Measurements from ENCODE around the gene CSF1.

GRCh38 chr1:109887884-109888283 is 22.8 kb upstream of the CSF1 start:
- TF ChIP-seq, protein P1, sequence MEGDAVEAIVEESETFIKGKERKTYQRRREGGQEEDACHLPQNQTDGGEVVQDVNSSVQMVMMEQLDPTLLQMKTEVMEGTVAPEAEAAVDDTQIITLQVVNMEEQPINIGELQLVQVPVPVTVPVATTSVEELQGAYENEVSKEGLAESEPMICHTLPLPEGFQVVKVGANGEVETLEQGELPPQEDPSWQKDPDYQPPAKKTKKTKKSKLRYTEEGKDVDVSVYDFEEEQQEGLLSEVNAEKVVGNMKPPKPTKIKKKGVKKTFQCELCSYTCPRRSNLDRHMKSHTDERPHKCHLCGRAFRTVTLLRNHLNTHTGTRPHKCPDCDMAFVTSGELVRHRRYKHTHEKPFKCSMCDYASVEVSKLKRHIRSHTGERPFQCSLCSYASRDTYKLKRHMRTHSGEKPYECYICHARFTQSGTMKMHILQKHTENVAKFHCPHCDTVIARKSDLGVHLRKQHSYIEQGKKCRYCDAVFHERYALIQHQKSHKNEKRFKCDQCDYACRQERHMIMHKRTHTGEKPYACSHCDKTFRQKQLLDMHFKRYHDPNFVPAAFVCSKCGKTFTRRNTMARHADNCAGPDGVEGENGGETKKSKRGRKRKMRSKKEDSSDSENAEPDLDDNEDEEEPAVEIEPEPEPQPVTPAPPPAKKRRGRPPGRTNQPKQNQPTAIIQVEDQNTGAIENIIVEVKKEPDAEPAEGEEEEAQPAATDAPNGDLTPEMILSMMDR (conservative IDR thresholded peaks at IDR 0.05; ENCODE audit: low read depth in 2 of 2): no peak
- TF ChIP-seq CREB1 (CRISPR knock-in tag; IDR thresholded peaks at IDR 0.05; ENCODE audit: low read depth) (no peak), EZH2 (IDR thresholded peaks at IDR 0.05; ENCODE audit: low read depth, unreplicated experiment) (no peak), ETS1 (IDR thresholded peaks at IDR 0.05) (no peak), REST (IDR thresholded peaks at IDR 0.05; ENCODE audit: unreplicated experiment) (no peak), ZNF462 (CRISPR knock-in tag; IDR thresholded peaks at IDR 0.05) (no peak), STAT1 (IDR thresholded peaks at IDR 0.05; ENCODE audit: unreplicated experiment) (no peak), POLR2AphosphoS5 (IDR thresholded peaks at IDR 0.05; ENCODE audit: low read depth) (no peak), JUNB (IDR thresholded peaks at IDR 0.05; ENCODE audit: unreplicated experiment) (no peak), EZH2phosphoT487 (IDR thresholded peaks at IDR 0.05; ENCODE audit: unreplicated experiment) (no peak), ZNF331 (CRISPR knock-in tag; IDR thresholded peaks at IDR 0.05; ENCODE audit: low read depth) (no peak), NANOG (IDR thresholded peaks at IDR 0.05; ENCODE audit: borderline replicate concordance) (no peak), ZNF114 (CRISPR knock-in tag; IDR thresholded peaks at IDR 0.05) (no peak)

Measured in GM23338 (cell line).